GM23338 (cell line): ENCODE measurements around the gene USP49.
A peak's percentile ranks its signal among the peaks of the same experiment; 100 is the strongest.

ENCODE experiments used
- CREB1 ChIP-seq: fragments of 250-450 bp; sonication (Bioruptor Pico); IDR thresholded peaks from 2 replicates; pipeline ENCODE4 v1.5.0; 2020; ENCODE audit warnings: low read depth, mild to moderate bottlenecking, moderate library complexity
- CTCF ChIP-seq, 2 experiments: fragments of 200-600 bp in 1 of 2; sonication (generic) in 1 of 2; conservative IDR thresholded peaks; 2 replicates each; pipeline versions ENCODE4 v1.5.1 to v1.6.1; 2016 to 2017; ENCODE audit warnings: antibody characterized with exemption in 2 of 2, low read depth in 2 of 2, mild to moderate bottlenecking in 2 of 2, moderate library complexity in 1 of 2
- ETS1 ChIP-seq: IDR thresholded peaks from 2 replicates; pipeline ENCODE4 v1.6.1; 2016; ENCODE audit warnings: antibody characterized with exemption
- EZH2 ChIP-seq: fragments of 200-600 bp; sonication (generic); IDR thresholded peaks from one replicate; pipeline ENCODE4 v1.8.0; 2017; ENCODE audit warnings: antibody characterized with exemption, mild to moderate bottlenecking, low read depth; ENCODE audit not compliant: unreplicated experiment
- EZH2phosphoT487 ChIP-seq: fragments of 200-600 bp; sonication (generic); IDR thresholded peaks from one replicate; pipeline ENCODE4 v1.8.1; 2018; ENCODE audit warnings: antibody characterized with exemption; ENCODE audit not compliant: unreplicated experiment
- JUNB ChIP-seq: IDR thresholded peaks from one replicate; pipeline ENCODE4 v1.6.1; 2016; ENCODE audit warnings: antibody characterized with exemption; ENCODE audit not compliant: unreplicated experiment
- NANOG ChIP-seq: IDR thresholded peaks from 2 replicates; pipeline ENCODE4 v1.6.1; 2016; ENCODE audit warnings: antibody characterized with exemption, borderline replicate concordance
- POLR2AphosphoS5 ChIP-seq: IDR thresholded peaks from 2 replicates; pipeline ENCODE4 v1.6.1; 2016; ENCODE audit warnings: antibody characterized with exemption, low read depth
- REST ChIP-seq: IDR thresholded peaks from one replicate; pipeline ENCODE4 v1.6.1; 2018; ENCODE audit warnings: antibody characterized with exemption; ENCODE audit not compliant: unreplicated experiment
- ZNF114 ChIP-seq: fragments of 250-450 bp; sonication (Bioruptor Pico); IDR thresholded peaks from 2 replicates; pipeline ENCODE4 v1.5.0; 2020; ENCODE audit warnings: mild to moderate bottlenecking, moderate library complexity
- ZNF331 ChIP-seq: fragments of 250-450 bp; sonication (Bioruptor Pico); IDR thresholded peaks from 2 replicates; pipeline ENCODE4 v1.5.0; 2020; ENCODE audit warnings: low read depth, mild to moderate bottlenecking, moderate library complexity

- TF ChIP-seq CTCF (conservative IDR thresholded peaks at IDR 0.05; ENCODE audit: low read depth in 2 of 2) = peak in 1 of 2 experiments; percentile 32; a peak in 2 of 4 replicates
- TF ChIP-seq REST = no peak
- no peak for TF ChIP-seq POLR2AphosphoS5
- no peak for TF ChIP-seq EZH2
- TF ChIP-seq CREB1 (CRISPR knock-in tag) = no peak
- TF ChIP-seq NANOG = no peak
- TF ChIP-seq JUNB = no peak
- no peak for TF ChIP-seq ZNF331 (CRISPR knock-in tag)
- TF ChIP-seq EZH2phosphoT487 = no peak
- TF ChIP-seq ETS1 = no peak
- TF ChIP-seq ZNF114 (CRISPR knock-in tag) = no peak
Measured at GRCh38 chr6:41938590-41939175, 43.5 kb upstream of the USP49 start.
